HCT116 (cell line): ENCODE results near the gene PMF1. TPM values are rescaled to one million over a fixed set of nuclear protein-coding genes. Genes with fewer than 3 reads are reported as not detected.
A peak's percentile ranks its signal among the peaks of the same experiment; 100 is the strongest.

Experiments used
- ATAC-seq: fragments of 200-7000 bp; cut with Tn5 transposase; 2 replicates; pipeline ENCODE4 v1.9.1; 2020; ENCODE audit warnings: mild to moderate bottlenecking, moderate library complexity
- BruUV-seq: library from RNA; stranded (reverse); fragments of 400-500 nt; replicated peaks from 2 replicates; lab custom pipeline; 2021; lab: Mats Ljungman, UMichigan
- CTCF ChIA-PET: fragments of 300-600 bp; sonication (Branson Sonifier 250); formaldehyde crosslinking; loops from one replicate; lab custom pipeline; 2021; ENCODE audit warnings: antibody characterized with exemption; lab: Charles Lee
- POLR2A ChIA-PET: fragments of 300-600, 350-600 bp; sonication (Branson Sonifier 250); formaldehyde crosslinking; loops from one replicate; lab custom pipeline; 2021; ENCODE audit warnings: antibody characterized with exemption; lab: Charles Lee
- RAD21 ChIA-PET, 2 experiments: fragments of 300-600 bp; sonication (Branson Sonifier 250); formaldehyde crosslinking; loops; one replicate each; lab custom pipeline; 2023; ENCODE audit warnings: low total read pairs in 2 of 2; ENCODE audit not compliant: uncharacterized antibody in 2 of 2, unreplicated experiment in 2 of 2, low non-redundant PET in 1 of 2; lab: Charles Lee
- DNase-seq: peaks from one replicate; pipeline ENCODE4 v3.0.0-alpha.2; 2010; ENCODE audit warnings: low read depth, low spot score
- H2AFZ ChIP-seq: fragments of 200-600 bp; shearing (Covaris generic), sonication (generic); 2 replicates; pipeline ENCODE4 v1.6.1; 2017; ENCODE audit warnings: low read depth, mixed run types, mixed read lengths, antibody characterized with exemption, low read length; ENCODE audit not compliant: poor library complexity, severe bottlenecking
- H3K27ac ChIP-seq: 2 replicates; pipeline ENCODE4 v1.5.1; 2012; ENCODE audit warnings: low read depth, low read length
- H3K27me3 ChIP-seq: fragments of 200-600 bp; sonication (generic); 2 replicates; pipeline ENCODE4 v1.6.1; 2016; ENCODE audit warnings: mixed run types, low read length, mixed read lengths; ENCODE audit not compliant: insufficient read depth
- H3K36me3 ChIP-seq, 2 experiments: fragments of 200-500 bp in 1 of 2; fragments of 200-600 bp in 1 of 2; sonication (Bioruptor generic) in 1 of 2; sonication (generic) in 1 of 2; 2 replicates each; pipeline versions ENCODE4 v1.5.1 to v1.6.1; 2014 to 2016; ENCODE audit warnings: low read length in 2 of 2, inconsistent platforms in 1 of 2, mixed read lengths in 1 of 2, mixed run types in 1 of 2; ENCODE audit not compliant: insufficient read depth in 2 of 2, control insufficient read depth in 1 of 2
- H3K4me1 ChIP-seq, 2 experiments: fragments of 200-600 bp in 1 of 2; sonication (generic) in 1 of 2; 2 replicates each; pipeline versions ENCODE4 v1.5.1 to v1.6.1; 2012 to 2017; ENCODE audit warnings: low read length in 2 of 2, inconsistent platforms in 1 of 2, mild to moderate bottlenecking in 1 of 2, mixed read lengths in 1 of 2, mixed run types in 1 of 2, moderate library complexity in 1 of 2; ENCODE audit not compliant: insufficient read depth in 2 of 2, control insufficient read depth in 1 of 2
- H3K4me2 ChIP-seq: fragments of 200-600 bp; sonication (generic); 2 replicates; pipeline ENCODE4 v1.6.1; 2017; ENCODE audit warnings: mixed run types, low read length, mixed read lengths
- H3K4me3 ChIP-seq, 2 experiments: fragments of 200-600 bp in 1 of 2; sonication (generic) in 1 of 2; replicated peaks in 1 of 2; 2 replicates each; pipeline ENCODE4 v1.5.1; 2011 to 2016; ENCODE audit warnings: low read length in 2 of 2, control low read depth in 1 of 2, low read depth in 1 of 2, mild to moderate bottlenecking in 1 of 2, mixed read lengths in 1 of 2, mixed run types in 1 of 2
- H3K79me2 ChIP-seq: fragments of 200-600 bp; sonication (generic); 2 replicates; pipeline ENCODE4 v1.6.1; 2017; ENCODE audit warnings: mild to moderate bottlenecking, mixed run types, low read length, moderate library complexity, mixed read lengths; ENCODE audit not compliant: insufficient read depth
- H3K9ac ChIP-seq: fragments of 200-600 bp; sonication (generic); 2 replicates; pipeline ENCODE4 v1.6.1; 2016; ENCODE audit warnings: low read length, mixed read lengths
- H3K9me2 ChIP-seq: fragments of 200-600 bp; sonication (generic), shearing (Covaris generic); 2 replicates; pipeline ENCODE4 v1.6.1; 2017; ENCODE audit warnings: mixed run types, mild to moderate bottlenecking, moderate library complexity; ENCODE audit not compliant: insufficient read depth
- H3K9me3 ChIP-seq, 2 experiments: fragments of 200-500 bp in 1 of 2; fragments of 200-600 bp in 1 of 2; sonication (Bioruptor generic) in 1 of 2; sonication (generic) in 1 of 2; 2 replicates each; pipeline ENCODE4 v1.6.1; 2014 to 2017; ENCODE audit warnings: low read length in 2 of 2, mixed read lengths in 2 of 2, inconsistent platforms in 1 of 2, low read depth in 1 of 2, mild to moderate bottlenecking in 1 of 2, mixed run types in 1 of 2, moderate library complexity in 1 of 2; ENCODE audit not compliant: control insufficient read depth in 1 of 2, insufficient read depth in 1 of 2
- H4K20me1 ChIP-seq: fragments of 200-600 bp; sonication (generic), shearing (Covaris generic); 2 replicates; pipeline ENCODE4 v1.6.1; 2017; ENCODE audit warnings: mixed run types, mild to moderate bottlenecking, moderate library complexity; ENCODE audit not compliant: insufficient read depth
- CTCF ChIP-seq, 3 experiments: fragments of 200-600 bp in 1 of 3; sonication (generic) in 1 of 3; IDR thresholded peaks in 2 of 3; conservative IDR thresholded peaks in 1 of 3; 2 replicates each; pipeline ENCODE4 v1.5.1; 2012 to 2017; ENCODE audit warnings: low read depth in 2 of 3, low read length in 2 of 3, antibody characterized with exemption in 1 of 3, borderline replicate concordance in 1 of 3, control low read depth in 1 of 3, mild to moderate bottlenecking in 1 of 3, mixed read lengths in 1 of 3, mixed run types in 1 of 3, moderate library complexity in 1 of 3; ENCODE audit not compliant: insufficient read depth in 1 of 3
- POLR2AphosphoS5 ChIP-seq: IDR thresholded peaks from 2 replicates; pipeline ENCODE4 v1.6.1; 2011; ENCODE audit warnings: mild to moderate bottlenecking, low read depth, low read length, moderate library complexity
- intact Hi-C: fragments of 100-400 bp; cut with micrococcal nuclease; formaldehyde crosslinking; loops from 2 replicates; pipeline ENCODE4 v1.10.0; 2022
- total RNA-seq: library from RNA; stranded (reverse); gene quantifications from one replicate; pipeline ENCODE4 v1.2.1, GENCODE V29; 2021; ENCODE audit not compliant: unreplicated experiment

Gene PMF1
- total RNA-seq, 1 experiment from 2014 or later = 52.6 TPM

GRCh38 chr1:156246781-156247459 lies 34.1 kb downstream of the PMF1 start:
- DNase-seq = no peak
- no peaks in the 10 kb centered on the region for H3K9me3 ChIP-seq
- H4K20me1 ChIP-seq = peaks cover 3% of the 10 kb centered on the region; the same call in 1 of the 2 replicates
- 0 out of 2 replicates have a peak, but pooled peaks have one; percentile 33 for TF ChIP-seq POLR2AphosphoS5
- no peak for TF ChIP-seq CTCF (IDR thresholded peaks at IDR 0.05 in 2 of 3, conservative IDR thresholded peaks at IDR 0.05 in 1 of 3; ENCODE audit: borderline replicate concordance in 1 of 3, insufficient read depth in 1 of 3, low read depth in 2 of 3, low read length in 2 of 3)
- no peaks in the 10 kb centered on the region for H3K79me2 ChIP-seq
- peak overlapping the region; percentile 41 for H3K4me2 ChIP-seq
- H3K9ac ChIP-seq = no peak overlapping the region; the same call in 1 of the 2 replicates
- peaks cover 8 to 19% of the 10 kb centered on the region in 2 experiments for H3K4me1 ChIP-seq
- no peaks in the 10 kb centered on the region for H3K27me3 ChIP-seq
- intact Hi-C loops = no loop called here
- H3K27ac ChIP-seq = peak overlapping the region; percentile 24; the same call in 1 of the 2 replicates
- peak; percentile 82 for ATAC-seq
- RAD21 ChIA-PET = no interaction called here
- H3K4me3 ChIP-seq = no peak overlapping the region
- POLR2A ChIA-PET = no interaction called here
- no peaks in the 10 kb centered on the region for H3K9me2 ChIP-seq
- peaks cover 16 to 26% of the 10 kb centered on the region in 2 experiments; a peak in 3 of 4 replicates for H3K36me3 ChIP-seq
- CTCF ChIA-PET = interaction anchor here (1.4 kb wide), 1 partner anchor 13 kb away, joined by 3 read pairs; no protein-coding TSS in a partner anchor
- BruUV-seq = no TSS peak
- H2AFZ ChIP-seq = no peak overlapping the region
